CD4-positive, alpha-beta T cell treated with Interleukin-4 for 4 hours (primary cell): ENCODE results near the gene DNAH7.

Source experiments
- DNase-seq: peaks from one replicate; pipeline ENCODE4 v3.0.0-alpha.2; 2020

The DNAH7 gene

GRCh38 chr2:195857132-195857531 is 211.5 kb downstream of the DNAH7 start:
- no peak for DNase-seq

GRCh38 chr2:195850764-195851163 is 217.9 kb downstream of the DNAH7 start:
- DNase-seq = no peak

GRCh38 chr2:195848119-195848899 is 220.3 kb downstream of the DNAH7 start:
- no peak for DNase-seq

- DNase-seq = no peak
Measured at GRCh38 chr2:195842932-195843331, 225.7 kb downstream of the DNAH7 start.

GRCh38 chr2:195838002-195838401 is 230.6 kb downstream of the DNAH7 start:
- no peak for DNase-seq

- no peak for DNase-seq
Measured at GRCh38 chr2:195836002-195836401, 232.6 kb downstream of the DNAH7 start.

GRCh38 chr2:195834836-195835235 is 233.8 kb downstream of the DNAH7 start:
- DNase-seq = no peak

GRCh38 chr2:195830968-195831950 is 237.4 kb downstream of the DNAH7 start:
- DNase-seq = no peak

- no peak for DNase-seq
Measured at GRCh38 chr2:195824478-195824877, 244.2 kb downstream of the DNAH7 start.

GRCh38 chr2:195823206-195823605 is 245.4 kb downstream of the DNAH7 start:
- DNase-seq = no peak

- DNase-seq = no peak
Measured at GRCh38 chr2:195821566-195821932, 247.1 kb downstream of the DNAH7 start.

GRCh38 chr2:195820867-195821565 is 247.6 kb downstream of the DNAH7 start:
- no peak for DNase-seq

GRCh38 chr2:195820373-195820772 is 248.3 kb downstream of the DNAH7 start:
- no peak for DNase-seq

- DNase-seq = no peak
Measured at GRCh38 chr2:195819276-195819675, 249.4 kb downstream of the DNAH7 start.

- DNase-seq = no peak
Measured at GRCh38 chr2:195818526-195818925, 250.1 kb downstream of the DNAH7 start.

GRCh38 chr2:195818106-195818505 is 250.5 kb downstream of the DNAH7 start:
- DNase-seq = no peak

- DNase-seq = no peak
Measured at GRCh38 chr2:195815083-195815482, 253.6 kb downstream of the DNAH7 start.

GRCh38 chr2:195813421-195813820 is 255.2 kb downstream of the DNAH7 start:
- DNase-seq = no peak

- DNase-seq = no peak
Measured at GRCh38 chr2:195810340-195811098, 258.1 kb downstream of the DNAH7 start.

GRCh38 chr2:195808189-195808588 is 260.4 kb downstream of the DNAH7 start:
- DNase-seq = no peak

- DNase-seq = no peak
Measured at GRCh38 chr2:195805283-195805976, 263.2 kb downstream of the DNAH7 start.

GRCh38 chr2:195795879-195796278 is 272.8 kb downstream of the DNAH7 start:
- no peak for DNase-seq
